Suprapubic skin (tissue), 4 donors: Measurements from ENCODE around the gene WWC2.

Experiments used
- EP300 ChIP-seq: sonication (generic); formaldehyde crosslinking; IDR thresholded peaks from one replicate; pipeline ENCODE4 v1.6.1; 2017; ENCODE audit warnings: antibody characterized with exemption
- POLR2A ChIP-seq, 2 donors: fragments of 450-650 bp; IDR thresholded peaks; one replicate each; pipeline ENCODE4 v1.6.1; 2017; ENCODE audit warnings: antibody characterized with exemption in 2 of 2, mild to moderate bottlenecking in 2 of 2, moderate library complexity in 2 of 2
- POLR2AphosphoS5 ChIP-seq, 3 donors: sonication (generic); formaldehyde crosslinking; IDR thresholded peaks; one replicate each; pipeline ENCODE4 v1.6.1; 2017; ENCODE audit warnings: antibody characterized with exemption in 3 of 3
- TF ChIP-seq, protein P1 (sequence below), 2 donors: fragments of 200-600 bp in 1 of 2; fragments of 450-650 bp in 1 of 2; sonication (generic) in 1 of 2; IDR thresholded peaks; one replicate each; pipeline ENCODE4 v1.5.1; 2016 to 2019; ENCODE audit warnings: antibody characterized with exemption in 2 of 2, mild to moderate bottlenecking in 1 of 2, moderate library complexity in 1 of 2

- TF ChIP-seq, protein P1, sequence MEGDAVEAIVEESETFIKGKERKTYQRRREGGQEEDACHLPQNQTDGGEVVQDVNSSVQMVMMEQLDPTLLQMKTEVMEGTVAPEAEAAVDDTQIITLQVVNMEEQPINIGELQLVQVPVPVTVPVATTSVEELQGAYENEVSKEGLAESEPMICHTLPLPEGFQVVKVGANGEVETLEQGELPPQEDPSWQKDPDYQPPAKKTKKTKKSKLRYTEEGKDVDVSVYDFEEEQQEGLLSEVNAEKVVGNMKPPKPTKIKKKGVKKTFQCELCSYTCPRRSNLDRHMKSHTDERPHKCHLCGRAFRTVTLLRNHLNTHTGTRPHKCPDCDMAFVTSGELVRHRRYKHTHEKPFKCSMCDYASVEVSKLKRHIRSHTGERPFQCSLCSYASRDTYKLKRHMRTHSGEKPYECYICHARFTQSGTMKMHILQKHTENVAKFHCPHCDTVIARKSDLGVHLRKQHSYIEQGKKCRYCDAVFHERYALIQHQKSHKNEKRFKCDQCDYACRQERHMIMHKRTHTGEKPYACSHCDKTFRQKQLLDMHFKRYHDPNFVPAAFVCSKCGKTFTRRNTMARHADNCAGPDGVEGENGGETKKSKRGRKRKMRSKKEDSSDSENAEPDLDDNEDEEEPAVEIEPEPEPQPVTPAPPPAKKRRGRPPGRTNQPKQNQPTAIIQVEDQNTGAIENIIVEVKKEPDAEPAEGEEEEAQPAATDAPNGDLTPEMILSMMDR (IDR thresholded peaks at IDR 0.05): no peak
- TF ChIP-seq POLR2AphosphoS5 (IDR thresholded peaks at IDR 0.05) (no peak), POLR2A (IDR thresholded peaks at IDR 0.05) (no peak), EP300 (no peak)
Measured at GRCh38 chr4:183145773-183146172, 46.7 kb downstream of the WWC2 start.
